ENCODE results near the gene AUTS2.

The AUTS2 gene

GRCh38 chr7:70068531-70068930 is 470.3 kb downstream of the AUTS2 start:
- DNase-seq (ENCODE audit: low read depth), result no peak

DNA sequence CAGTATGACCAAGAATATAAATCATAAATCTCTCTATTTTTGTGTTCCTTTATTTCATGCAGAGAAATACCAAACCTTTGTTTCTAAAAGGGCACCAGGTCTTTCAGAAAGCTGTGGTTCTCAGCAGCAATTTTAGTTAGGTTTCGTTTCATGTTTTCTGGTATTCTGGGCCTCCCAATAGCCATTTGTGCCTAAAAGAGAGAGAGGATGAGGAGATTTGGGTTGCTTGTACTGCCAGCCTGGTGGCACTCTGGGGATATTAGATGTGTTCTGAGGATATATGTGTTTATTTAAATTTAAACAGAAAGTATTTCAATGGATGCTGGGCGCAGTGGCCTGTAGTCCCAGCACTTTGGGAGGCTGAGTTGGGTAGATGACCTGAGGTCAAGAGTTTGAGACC is 471.7 kb downstream of the AUTS2 start:
- no peak for DNase-seq (ENCODE audit: low read depth)

GRCh38 chr7:70071766-70072165 is 473.5 kb downstream of the AUTS2 start:
- no peak for DNase-seq (ENCODE audit: low read depth)

- no peak for DNase-seq (ENCODE audit: low read depth)
These were observed 473.9 kb downstream of the AUTS2 start for GRCh38 chr7:70072220-70072619.

GRCh38 chr7:70076325-70076724 is 478.1 kb downstream of the AUTS2 start:
- no peak for DNase-seq (ENCODE audit: low read depth)

- DNase-seq (ENCODE audit: low read depth), result no peak
These were observed 483.9 kb downstream of the AUTS2 start for GRCh38 chr7:70082099-70082611.

DNA sequence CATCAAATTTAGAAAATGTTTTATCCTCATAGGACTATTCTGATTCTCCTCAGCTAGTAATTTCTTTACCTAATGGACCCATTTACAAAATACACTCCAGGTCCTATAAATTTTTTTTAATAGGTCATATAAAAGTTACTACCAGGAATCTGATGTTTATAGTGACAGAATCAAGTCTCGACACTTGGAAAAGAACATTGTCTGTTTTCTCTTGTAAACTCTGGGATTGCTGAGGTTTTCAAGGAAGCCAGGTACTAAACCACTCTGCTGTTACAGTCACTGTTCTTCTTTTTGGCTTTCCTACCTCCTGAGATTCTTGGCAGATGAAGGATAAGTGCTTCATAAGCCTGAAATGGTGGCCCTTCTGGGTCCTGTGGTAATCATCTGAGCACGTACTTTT is 493.1 kb downstream of the AUTS2 start:
- DNase-seq (ENCODE audit: low read depth), result no peak

DNA sequence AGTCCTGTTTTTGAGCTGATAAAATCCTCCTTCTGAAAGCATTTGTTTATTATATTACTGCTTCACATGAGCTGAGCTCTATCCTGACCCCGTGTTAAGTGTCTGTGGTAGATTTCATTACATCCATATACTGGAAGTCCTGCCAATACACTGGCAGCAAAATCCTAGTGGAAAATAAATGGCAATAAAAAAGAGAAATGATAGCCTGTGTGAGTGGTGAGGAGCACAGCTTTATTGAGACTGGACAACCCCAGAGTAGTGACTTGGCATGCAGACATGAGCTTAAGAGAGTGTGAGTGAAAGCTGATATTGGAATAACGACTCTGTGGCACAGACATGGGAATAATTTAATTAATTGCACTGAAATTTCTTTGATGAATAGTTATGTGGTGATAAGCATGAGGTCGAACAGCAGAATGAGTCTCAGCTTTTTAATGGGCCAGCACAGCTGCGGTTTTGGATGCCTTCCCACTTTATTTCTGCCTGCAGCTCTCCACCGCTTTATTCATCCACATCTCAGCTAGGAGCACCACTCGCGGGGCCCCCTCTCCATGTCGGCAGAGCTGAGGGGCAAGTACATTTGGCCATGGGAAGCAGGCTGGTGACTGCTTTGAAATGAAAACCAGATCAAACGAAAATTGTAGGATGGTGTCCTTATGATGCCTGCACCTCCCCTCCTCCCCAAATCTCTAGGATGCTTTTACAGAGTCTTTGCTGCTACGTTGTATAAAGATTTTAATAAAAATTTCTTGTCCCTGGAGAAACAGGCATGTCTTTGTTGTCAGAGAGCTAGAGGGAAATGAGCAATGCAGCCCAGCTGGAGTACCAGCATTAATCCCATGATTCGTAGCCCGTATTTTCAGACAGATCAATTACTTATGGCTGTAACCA is 494.3 kb downstream of the AUTS2 start:
- DNase-seq (ENCODE audit: low read depth), result no peak

GRCh38 chr7:70093205-70093904 is 495.1 kb downstream of the AUTS2 start:
- DNase-seq (ENCODE audit: low read depth), result no peak

- DNase-seq (ENCODE audit: low read depth), result no peak
These were observed 496.6 kb downstream of the AUTS2 start for GRCh38 chr7:70094831-70095230.

DNA sequence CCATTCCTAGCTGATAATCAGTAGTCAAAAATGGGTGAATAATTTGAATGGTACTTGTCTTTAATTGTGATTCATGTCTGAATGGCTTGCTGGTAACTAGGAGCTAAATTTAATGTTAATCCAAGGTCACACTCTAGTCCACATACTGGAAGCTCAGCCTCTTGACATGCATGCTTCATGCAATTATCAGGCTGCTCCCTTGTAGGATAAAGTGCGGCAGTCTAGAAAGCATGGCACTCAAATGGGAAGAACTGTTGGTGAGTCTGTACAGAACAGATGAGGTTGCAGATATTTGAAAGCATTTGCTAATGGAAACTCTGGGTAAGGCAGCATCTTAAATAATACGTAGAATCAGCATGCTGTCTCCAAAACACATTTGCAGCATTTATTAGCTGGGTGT is 499.4 kb downstream of the AUTS2 start:
- no peak for DNase-seq (ENCODE audit: low read depth)

- no peak for DNase-seq (ENCODE audit: low read depth)
These were observed 499.9 kb downstream of the AUTS2 start for GRCh38 chr7:70098133-70098561.

- DNase-seq (ENCODE audit: low read depth), result no peak
These were observed 500.8 kb downstream of the AUTS2 start for GRCh38 chr7:70098905-70099672.

GRCh38 chr7:70104243-70104642 is 506.0 kb downstream of the AUTS2 start:
- DNase-seq (ENCODE audit: low read depth), result no peak

GRCh38 chr7:70113078-70113477 is 514.8 kb downstream of the AUTS2 start:
- DNase-seq (ENCODE audit: low read depth), result no peak

DNA sequence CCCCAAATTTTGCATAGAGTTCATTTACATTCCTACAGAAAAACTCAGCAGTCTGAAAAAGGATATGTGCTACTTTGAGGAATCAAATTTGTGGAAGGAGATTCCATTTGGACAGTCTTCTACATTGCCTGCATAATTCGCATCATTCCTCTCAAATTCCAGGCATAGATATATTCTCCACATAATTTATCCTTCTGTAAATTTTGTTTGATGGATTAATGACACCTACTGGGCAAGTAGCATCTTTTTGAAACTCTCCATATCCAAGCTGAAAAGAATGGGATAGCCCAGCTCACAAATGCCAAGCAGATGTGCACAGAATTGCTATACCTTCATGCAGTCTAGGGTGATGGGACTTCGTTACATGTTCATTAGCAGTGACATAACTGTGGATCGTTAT is 515.3 kb downstream of the AUTS2 start:
- no peak for DNase-seq (ENCODE audit: low read depth)

DNA sequence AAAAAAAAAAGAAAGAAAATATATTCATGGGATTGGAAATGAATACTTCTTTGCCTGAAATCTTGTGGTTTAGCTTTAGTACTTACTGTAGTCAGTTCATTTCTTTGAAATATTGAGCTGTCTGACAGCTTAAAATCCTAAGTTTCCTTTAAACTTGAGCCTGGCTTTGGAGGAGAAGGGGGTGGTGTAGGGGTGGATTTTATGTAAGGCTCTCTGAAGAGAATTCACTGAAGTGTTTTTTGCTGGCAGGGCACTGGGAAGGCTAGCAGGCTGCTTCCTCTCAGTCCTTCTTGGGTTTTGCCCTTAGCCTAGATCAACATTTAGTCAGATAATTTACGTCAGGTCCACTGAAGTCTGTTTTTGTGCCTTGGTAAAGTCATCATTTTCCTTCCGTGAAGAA is 516.5 kb downstream of the AUTS2 start:
- no peak for DNase-seq (ENCODE audit: low read depth)

- DNase-seq (ENCODE audit: low read depth), result no peak
These were observed 518.0 kb downstream of the AUTS2 start for GRCh38 chr7:70116244-70116643.

GRCh38 chr7:70116867-70117266 is 518.6 kb downstream of the AUTS2 start:
- no peak for DNase-seq (ENCODE audit: low read depth)

GRCh38 chr7:70120851-70121250 is 522.6 kb downstream of the AUTS2 start:
- DNase-seq (ENCODE audit: low read depth), result no peak

DNA sequence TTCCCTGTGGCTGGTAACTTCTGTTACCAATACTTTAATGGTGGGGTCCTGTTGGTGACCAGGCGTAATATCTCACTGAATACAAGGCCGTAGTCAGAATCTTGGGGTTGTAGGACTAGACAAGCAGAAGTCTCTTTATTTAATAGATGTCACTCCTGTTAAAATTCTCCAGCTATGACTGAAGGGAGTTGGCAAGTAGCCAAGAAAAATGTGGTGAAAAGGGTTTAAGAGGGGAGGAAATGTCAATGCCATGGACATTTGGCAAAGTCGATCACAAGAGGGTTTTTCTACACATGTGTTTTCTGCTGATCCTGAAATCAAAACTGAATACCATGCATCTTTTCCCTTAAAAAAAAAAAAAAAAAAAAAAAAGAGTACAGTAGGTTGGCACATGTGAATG is 533.5 kb downstream of the AUTS2 start:
- no peak for DNase-seq (ENCODE audit: low read depth)

DNA sequence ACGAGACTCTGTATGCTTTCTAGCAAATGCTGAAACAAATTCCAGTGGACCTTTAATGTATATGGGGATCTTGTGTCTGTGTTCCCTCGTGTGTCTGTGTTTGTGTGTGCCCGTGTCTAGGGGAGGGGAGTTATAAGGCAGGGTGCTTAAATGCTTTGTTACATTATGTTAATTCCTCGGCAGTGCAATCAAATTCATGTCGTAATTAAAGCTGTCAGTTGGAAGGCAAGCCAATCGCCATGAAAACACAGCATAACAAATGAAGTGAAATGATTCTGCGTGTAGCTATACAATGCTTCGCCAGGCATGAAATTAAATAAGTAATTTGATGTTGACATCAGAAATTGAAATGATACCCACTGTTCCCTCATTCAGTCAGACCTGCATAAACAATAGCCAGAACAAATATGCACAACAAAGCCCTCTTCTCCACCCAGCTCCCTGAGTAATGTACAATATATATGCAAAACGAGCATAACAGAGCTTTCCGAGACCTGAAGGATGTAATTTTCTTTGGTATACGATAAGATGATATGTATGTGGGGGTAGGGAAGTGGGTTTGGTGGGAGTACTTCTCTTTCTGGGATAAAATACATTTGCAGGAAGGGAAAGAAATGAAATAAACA is 534.1 kb downstream of the AUTS2 start:
- DNase-seq (ENCODE audit: low read depth), result no peak

Measured in stimulated activated CD8-positive, alpha-beta memory T cell treated with anti-CD3 and anti-CD28 coated beads, Interleukin-4, amount 100 ng/mL, for 24 hours (primary cell).